Lung microvascular endothelial cell (primary cell): Measurements from ENCODE around the gene ULBP3. TPM values are rescaled to one million over a fixed set of nuclear protein-coding genes. Genes with fewer than 3 reads are reported as not detected.
"Not testable (repeated sequence)": the region's sequence is repeated elsewhere in the genome, so short reads cannot be mapped to it uniquely, and the experiment has no call there.

Source experiments
- DNase-seq, 2 donors: peaks; one replicate each; pipeline versions ENCODE4 v3.0.0 to v3.0.0-alpha.2; 2010; ENCODE audit warnings: low read depth in 2 of 2
- total RNA-seq: library from RNA; depleted of rRNA; stranded (reverse); fragments of >200 nt; gene quantifications from 2 replicates; pipeline ENCODE4 v1.2.1, GENCODE V29; 2014

ULBP3 gene
- total RNA-seq, 1 donor from 2014 or later: 2.4 TPM

- DNase-seq: not testable (repeated sequence)
Observed at GRCh38 chr6:150017186-150017521, 51.8 kb downstream of the ULBP3 start.

GRCh38 chr6:150016324-150017185 lies 52.4 kb downstream of the ULBP3 start:
- DNase-seq: peak; percentile 65 to 75

GRCh38 chr6:150015281-150016001 lies 53.5 kb downstream of the ULBP3 start:
- DNase-seq: not testable (repeated sequence)

- not testable (repeated sequence) for DNase-seq
Observed at GRCh38 chr6:150014623-150015280, 54.2 kb downstream of the ULBP3 start.

- DNase-seq: not testable (repeated sequence)
Observed at GRCh38 chr6:150013785-150014622, 54.9 kb downstream of the ULBP3 start.

- DNase-seq: not testable (repeated sequence)
Observed at GRCh38 chr6:150012846-150013784, 55.8 kb downstream of the ULBP3 start.

Other genes with a start within 250 kb of the ULBP3 start
- 8.1 and 18.8 TPM in 2 replicates for gene LRP11, start 204.8 kb downstream of the ULBP3 start, total RNA-seq
- under 0.01 TPM in 1 of 2 replicates, not detected in the other for gene RAET1E, start 171.0 kb downstream of the ULBP3 start, total RNA-seq
- gene RAET1G, start 146.0 kb downstream of the ULBP3 start, total RNA-seq: 0.20 and 0.22 TPM in 2 replicates
- gene ULBP2, start 127.1 kb downstream of the ULBP3 start, total RNA-seq: 0.79 and 2.4 TPM in 2 replicates
- gene ULBP1, start 105.2 kb downstream of the ULBP3 start, total RNA-seq: under 0.01 and 0.22 TPM in 2 replicates
- not detected in 2 replicates for gene RAET1L, start 43.6 kb downstream of the ULBP3 start, total RNA-seq
- not detected in 2 replicates for gene PPP1R14C, start 73.9 kb upstream of the ULBP3 start, total RNA-seq